Transverse colon (tissue), 4 donors: Measurements from ENCODE around the gene VAV1. TPM values are rescaled to one million over a fixed set of nuclear protein-coding genes. Genes with fewer than 3 reads are reported as not detected.

Experiments used
- DNase-seq: peaks from one replicate; pipeline ENCODE4 v3.0.0-alpha.2; 2019
- H3K27ac ChIP-seq, 4 donors: fragments of 200-600 bp; sonication (generic); 2 replicates each; pipeline ENCODE4 v1.5.1; 2016 to 2018; ENCODE audit warnings: inconsistent platforms in 4 of 4
- H3K27me3 ChIP-seq: fragments of 200-600 bp; sonication (generic); 2 replicates; pipeline ENCODE4 v1.5.1; 2017; ENCODE audit warnings: inconsistent platforms
- H3K36me3 ChIP-seq, 4 donors: fragments of 200-600 bp; sonication (generic); 2 replicates each; pipeline ENCODE4 v1.5.1; 2017 to 2019; ENCODE audit warnings: inconsistent platforms in 4 of 4
- H3K4me1 ChIP-seq, 4 donors: fragments of 200-600 bp; sonication (generic); 2 replicates each; pipeline ENCODE4 v1.5.1; 2017 to 2020; ENCODE audit warnings: inconsistent platforms in 4 of 4
- H3K4me3 ChIP-seq, 4 donors: fragments of 200-600 bp; sonication (generic); 1 replicate in 1 of 4; 2 replicates in 3 of 4; pipeline versions ENCODE4 v1.5.1 to v1.6.1; 2017 to 2019; ENCODE audit warnings: inconsistent platforms in 4 of 4
- H3K9me3 ChIP-seq, 2 donors: fragments of 200-600 bp; sonication (generic); 2 replicates each; pipeline ENCODE4 v1.5.1; 2017 to 2019; ENCODE audit warnings: inconsistent platforms in 2 of 2
- CTCF ChIP-seq, 5 experiments: fragments of 200-600 bp in 3 of 5; fragments of 450-650 bp in 2 of 5; sonication (generic) in 3 of 5; IDR thresholded peaks; 1 replicate in 2 of 5; 2 replicates in 3 of 5; pipeline ENCODE4 v1.5.1; 2016 to 2017; ENCODE audit warnings: antibody characterized with exemption in 5 of 5, inconsistent platforms in 3 of 5, mild to moderate bottlenecking in 2 of 5, moderate library complexity in 1 of 5
- EP300 ChIP-seq: sonication (generic); formaldehyde crosslinking; IDR thresholded peaks from one replicate; pipeline ENCODE4 v1.6.1; 2017; ENCODE audit warnings: antibody characterized with exemption, low read depth
- POLR2A ChIP-seq: fragments of 450-650 bp; IDR thresholded peaks from one replicate; pipeline ENCODE4 v1.6.1; 2016; ENCODE audit warnings: antibody characterized with exemption, mild to moderate bottlenecking, moderate library complexity
- POLR2AphosphoS5 ChIP-seq, 3 donors: sonication (generic); formaldehyde crosslinking; IDR thresholded peaks; one replicate each; pipeline ENCODE4 v1.6.1; 2016; ENCODE audit warnings: antibody characterized with exemption in 3 of 3
- WGBS, 2 donors: methylation state at CpG; one replicate each; pipeline ENCODE4 v1.1.5; 2018; ENCODE audit warnings: low coverage in 1 of 2; 5-methylcytosine and 5-hydroxymethylcytosine counted together
- in situ Hi-C, 4 donors: fragments of 200-750 bp; cut with MboI; loops; one replicate each; pipeline versions ENCODE4 v1.15.0 to v1.15.1; 2017; ENCODE audit warnings: low sequenced_read_pairs in 3 of 4, low pct_ligation_motif_present in 1 of 4, low pct_unique_long_range_greater_than_20kb in 1 of 4
- intact Hi-C: fragments of 100-400 bp; cut with DNase I; formaldehyde crosslinking; loops from one replicate; pipeline ENCODE4 v1.15.1; 2023; ENCODE audit warnings: low total_unique reads
- total RNA-seq, 4 donors: library from RNA; depleted of rRNA; stranded (reverse); fragments of >200 nt; gene quantifications; one replicate each; pipeline ENCODE4 v1.1.0, GENCODE V29; 2016

Gene VAV1
- total RNA-seq, 4 donors from 2014 or later, result 0.60 to 10.8 (median 6.0) TPM

DNA sequence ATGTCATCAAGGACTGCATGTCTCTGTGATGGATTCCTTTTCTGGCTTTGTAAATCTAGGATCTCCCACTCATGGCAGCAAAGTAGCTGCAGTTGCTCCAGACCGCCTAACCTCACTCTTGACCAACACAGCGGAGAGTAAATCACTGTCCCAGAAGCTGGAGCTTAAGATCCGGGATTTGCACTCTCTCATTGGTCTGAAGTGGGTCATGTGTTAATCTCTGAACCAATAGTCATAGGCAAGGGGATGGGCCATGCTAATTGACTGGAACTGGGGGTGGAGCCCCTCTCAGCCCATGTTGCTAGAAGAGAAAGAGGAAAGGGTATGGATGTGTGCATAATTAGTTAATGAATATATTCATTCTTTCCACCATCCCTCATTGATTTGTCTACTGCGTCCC is 34.0 kb downstream of the VAV1 start:
- DNase-seq, result no peak
- Histone ChIP-seq H3K4me3 (no peak overlapping the region), H3K4me1 (peaks cover 0 to 3% (median 1%) of the 10 kb centered on the region in 4 donors), H3K9me3 (no peaks in the 10 kb centered on the region), H3K27me3 (no peaks in the 10 kb centered on the region), H3K36me3 (no peaks in the 10 kb centered on the region), H3K27ac (no peak overlapping the region)
- intact Hi-C loops, result no loop called here
- TF ChIP-seq POLR2A, result no peak
- no peak for TF ChIP-seq CTCF (IDR thresholded peaks at IDR 0.05)
- no peak for TF ChIP-seq EP300
- TF ChIP-seq POLR2AphosphoS5 (IDR thresholded peaks at IDR 0.05), result no peak
- 94 to 95% methylated on average over 3 to 4 of the region's 4 CpGs for WGBS, 2 donors
- in situ Hi-C loops, result no loop called here

DNA sequence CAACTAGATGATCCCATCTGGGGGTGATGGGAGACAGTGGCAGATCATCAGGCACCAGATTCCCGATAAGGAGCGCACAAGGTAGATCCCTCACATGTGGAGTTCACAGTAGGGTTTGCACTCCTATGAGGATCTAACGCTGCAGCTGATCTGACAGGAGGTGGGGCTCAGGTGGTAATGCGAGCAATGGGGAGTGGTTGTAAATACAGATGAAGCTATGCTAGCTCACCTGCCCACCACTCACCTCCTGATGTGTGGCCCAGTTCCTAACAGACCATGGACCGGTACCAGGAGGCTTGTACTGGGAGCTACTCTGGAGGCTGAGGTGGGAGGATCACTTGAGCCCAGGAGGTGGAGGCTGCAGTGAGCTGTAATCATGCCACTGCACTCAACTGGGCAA is 34.8 kb downstream of the VAV1 start:
- H3K36me3 ChIP-seq, result no peaks in the 10 kb centered on the region
- intact Hi-C loops (no loop called here), in situ Hi-C loops (no loop called here)
- TF ChIP-seq POLR2AphosphoS5 (IDR thresholded peaks at IDR 0.05) (no peak), CTCF (IDR thresholded peaks at IDR 0.05) (no peak), EP300 (no peak), POLR2A (no peak)
- no peak overlapping the region for H3K27ac ChIP-seq
- no peaks in the 10 kb centered on the region for H3K9me3 ChIP-seq
- DNase-seq, result no peak
- H3K4me1 ChIP-seq, result no peaks in the 10 kb centered on the region
- 95% methylated on average over 5 of the region's 5 CpGs; no CpG with 5 or more reads in 1 of the 2 donors for WGBS, 2 donors
- H3K4me3 ChIP-seq, result no peak overlapping the region
- H3K27me3 ChIP-seq, result no peaks in the 10 kb centered on the region

- no peak overlapping the region for H3K27ac ChIP-seq
- in situ Hi-C loops, result no loop called here
- H3K36me3 ChIP-seq, result no peaks in the 10 kb centered on the region
- no peaks in the 10 kb centered on the region for H3K4me1 ChIP-seq
- no peak for DNase-seq
- no peaks in the 10 kb centered on the region for H3K27me3 ChIP-seq
- 100% methylated on average over 1 of the region's 1 CpG for WGBS, 2 donors
- TF ChIP-seq POLR2AphosphoS5 (IDR thresholded peaks at IDR 0.05), result no peak
- no peak for TF ChIP-seq EP300
- TF ChIP-seq POLR2A, result no peak
- TF ChIP-seq CTCF (IDR thresholded peaks at IDR 0.05), result no peak
- intact Hi-C loops, result no loop called here
- no peak overlapping the region for H3K4me3 ChIP-seq
- no peaks in the 10 kb centered on the region for H3K9me3 ChIP-seq
These were observed 36.0 kb downstream of the VAV1 start for GRCh38 chr19:6808494-6808893.

GRCh38 chr19:6809262-6809661 is 36.8 kb downstream of the VAV1 start:
- no peak for DNase-seq
- no peak overlapping the region for H3K27ac ChIP-seq
- intact Hi-C loops, result no loop called here
- H3K27me3 ChIP-seq, result no peaks in the 10 kb centered on the region
- TF ChIP-seq POLR2AphosphoS5 (IDR thresholded peaks at IDR 0.05), result no peak
- TF ChIP-seq POLR2A, result no peak
- TF ChIP-seq EP300, result no peak
- TF ChIP-seq CTCF (IDR thresholded peaks at IDR 0.05), result no peak
- H3K4me1 ChIP-seq, result no peaks in the 10 kb centered on the region
- H3K4me3 ChIP-seq, result no peak overlapping the region
- WGBS, 2 donors, result 77 to 90% methylated on average over 2 to 4 of the region's 4 CpGs
- in situ Hi-C loops, result no loop called here
- H3K9me3 ChIP-seq, result no peaks in the 10 kb centered on the region
- H3K36me3 ChIP-seq, result no peaks in the 10 kb centered on the region
